ENCODE data around the gene MAML3.
A peak's percentile ranks its signal among the peaks of the same experiment; 100 is the strongest.
"Not testable (repeated sequence)": the region's sequence is repeated elsewhere in the genome, so short reads cannot be mapped to it uniquely, and the experiment has no call there.

The MAML3 gene

GRCh38 chr4:139961344-139961946 is 192.5 kb downstream of the MAML3 start:
- no peak for DNase-seq (ENCODE audit: low spot score)

GRCh38 chr4:139959396-139959795 is 194.6 kb downstream of the MAML3 start:
- DNase-seq (ENCODE audit: low spot score): no peak

GRCh38 chr4:139958739-139959098 is 195.3 kb downstream of the MAML3 start:
- DNase-seq (ENCODE audit: low spot score): no peak

- no peak for DNase-seq (ENCODE audit: low spot score)
Observed at GRCh38 chr4:139957986-139958738, 195.8 kb downstream of the MAML3 start.

GRCh38 chr4:139957065-139957464 is 196.9 kb downstream of the MAML3 start:
- no peak for DNase-seq (ENCODE audit: low spot score)

- DNase-seq (ENCODE audit: low spot score): peak; percentile 66
Observed at GRCh38 chr4:139956507-139957017, 197.4 kb downstream of the MAML3 start.

GRCh38 chr4:139955600-139955999 is 198.4 kb downstream of the MAML3 start:
- peak; percentile 40 for DNase-seq (ENCODE audit: low spot score)

GRCh38 chr4:139954512-139954911 is 199.5 kb downstream of the MAML3 start:
- no peak for DNase-seq (ENCODE audit: low spot score)

GRCh38 chr4:139951021-139951420 is 203.0 kb downstream of the MAML3 start:
- DNase-seq (ENCODE audit: low spot score): no peak

GRCh38 chr4:139950568-139950967 is 203.4 kb downstream of the MAML3 start:
- DNase-seq (ENCODE audit: low spot score): no peak

- DNase-seq (ENCODE audit: low spot score): not testable (repeated sequence)
Observed at GRCh38 chr4:139944916-139945315, 209.1 kb downstream of the MAML3 start.

- no peak for DNase-seq (ENCODE audit: low spot score)
Observed at GRCh38 chr4:139943277-139943676, 210.7 kb downstream of the MAML3 start.

- no peak for DNase-seq (ENCODE audit: low spot score)
Observed at GRCh38 chr4:139942241-139942640, 211.7 kb downstream of the MAML3 start.

GRCh38 chr4:139940600-139940999 is 213.4 kb downstream of the MAML3 start:
- DNase-seq (ENCODE audit: low spot score): no peak

- DNase-seq (ENCODE audit: low spot score): no peak
Observed at GRCh38 chr4:139938414-139938813, 215.6 kb downstream of the MAML3 start.

- no peak for DNase-seq (ENCODE audit: low spot score)
Observed at GRCh38 chr4:139935911-139936310, 218.1 kb downstream of the MAML3 start.

- no peak for DNase-seq (ENCODE audit: low spot score)
Observed at GRCh38 chr4:139934708-139935195, 219.2 kb downstream of the MAML3 start.

- no peak for DNase-seq (ENCODE audit: low spot score)
Observed at GRCh38 chr4:139934057-139934707, 219.8 kb downstream of the MAML3 start.

- DNase-seq (ENCODE audit: low spot score): no peak
Observed at GRCh38 chr4:139933541-139933940, 220.4 kb downstream of the MAML3 start.

GRCh38 chr4:139933104-139933503 is 220.9 kb downstream of the MAML3 start:
- no peak for DNase-seq (ENCODE audit: low spot score)

- DNase-seq (ENCODE audit: low spot score): no peak
Observed at GRCh38 chr4:139924782-139925181, 229.2 kb downstream of the MAML3 start.

GRCh38 chr4:139922406-139923024 is 231.5 kb downstream of the MAML3 start:
- DNase-seq (ENCODE audit: low spot score): no peak

Data from COLO829 (cell line).